IMR-90 (cell line): ENCODE results near the gene SERF2. TPM values are rescaled to one million over a fixed set of nuclear protein-coding genes. Genes with fewer than 3 reads are reported as not detected.

Source experiments
- ATAC-seq: fragments of 200-7000 bp; cut with Tn5 transposase; 2 replicates; pipeline ENCODE4 v1.9.1; 2020; ENCODE audit warnings: low read depth, mild to moderate bottlenecking, moderate library complexity
- BruUV-seq: library from RNA; stranded (reverse); fragments of 400-500 nt; replicated peaks from 2 replicates; lab custom pipeline; 2021; lab: Mats Ljungman, UMichigan
- CTCF ChIA-PET: fragments of 300-600 bp; formaldehyde crosslinking; extraction: SDS; loops from one replicate; lab custom pipeline; 2021; ENCODE audit warnings: antibody characterized with exemption; lab: Yijun Ruan, JAX
- POLR2A ChIA-PET: fragments of 300-600 bp; sonication (Branson Sonifier 250); formaldehyde crosslinking; loops from one replicate; lab custom pipeline; 2022; ENCODE audit warnings: antibody characterized with exemption; ENCODE audit not compliant: unreplicated experiment; lab: Charles Lee
- DNase-seq: peaks from one replicate; pipeline ENCODE4 v3.0.0; 2013
- H2AFZ ChIP-seq: replicated peaks from 2 replicates; pipeline ENCODE3; 2013; ENCODE audit warnings: low read length, mild to moderate bottlenecking; ENCODE audit not compliant: poor library complexity
- H2AK5ac ChIP-seq: 2 replicates; pipeline ENCODE4 v1.6.1; 2013; ENCODE audit warnings: low read depth, low read length, inconsistent platforms
- H2AK9ac ChIP-seq: replicated peaks from 2 replicates; pipeline ENCODE3; 2013; ENCODE audit warnings: mild to moderate bottlenecking, low read depth, low read length, moderate library complexity; ENCODE audit not compliant: poor library complexity
- H2BK120ac ChIP-seq: 2 replicates; pipeline ENCODE4 v1.6.1; 2013; ENCODE audit warnings: low read depth, low read length, inconsistent platforms
- H2BK15ac ChIP-seq: 3 replicates; pipeline ENCODE4 v1.6.1; 2013; ENCODE audit warnings: low read depth, low read length, inconsistent platforms
- H2BK20ac ChIP-seq: 2 replicates; pipeline ENCODE4 v1.6.1; 2013; ENCODE audit warnings: low read depth, mild to moderate bottlenecking, inconsistent platforms, low read length, moderate library complexity
- H2BK5ac ChIP-seq: 2 replicates; pipeline ENCODE4 v1.6.1; 2013; ENCODE audit warnings: mild to moderate bottlenecking, low read depth, low read length, inconsistent platforms; ENCODE audit not compliant: poor library complexity, severe bottlenecking
- H3K14ac ChIP-seq: replicated peaks from 2 replicates; pipeline ENCODE4 v1.6.1; 2013; ENCODE audit warnings: low read depth, low read length, inconsistent platforms
- H3K18ac ChIP-seq: 2 replicates; pipeline ENCODE4 v1.6.1; 2013; ENCODE audit warnings: low read depth, low read length, control low read depth
- H3K23ac ChIP-seq: 2 replicates; pipeline ENCODE4 v1.6.1; 2013; ENCODE audit warnings: low read depth, low read length, inconsistent platforms
- H3K27ac ChIP-seq: 2 replicates; pipeline ENCODE4 v1.5.1; 2013; ENCODE audit warnings: mild to moderate bottlenecking, control low read depth, low read length; ENCODE audit not compliant: insufficient read depth
- H3K27me3 ChIP-seq: 2 replicates; pipeline ENCODE4 v1.6.1; 2013; ENCODE audit warnings: low read length; ENCODE audit not compliant: control insufficient read depth, insufficient read depth
- H3K36me3 ChIP-seq: 2 replicates; pipeline ENCODE4 v1.6.1; 2013; ENCODE audit warnings: low read length, mixed read lengths; ENCODE audit not compliant: control insufficient read depth, insufficient read depth
- H3K4ac ChIP-seq: 2 replicates; pipeline ENCODE4 v1.6.1; 2013; ENCODE audit warnings: low read depth, low read length, inconsistent platforms
- H3K4me1 ChIP-seq: 2 replicates; pipeline ENCODE4 v1.6.1; 2013; ENCODE audit warnings: low read length, mixed read lengths; ENCODE audit not compliant: control insufficient read depth, insufficient read depth
- H3K4me2 ChIP-seq: 2 replicates; pipeline ENCODE4 v1.6.1; 2013; ENCODE audit warnings: low read depth, mild to moderate bottlenecking, control low read depth, low read length, moderate library complexity
- H3K4me3 ChIP-seq: 2 replicates; pipeline ENCODE4 v1.5.1; 2013; ENCODE audit warnings: low read depth, mild to moderate bottlenecking, control low read depth, low read length, moderate library complexity; ENCODE audit not compliant: insufficient read depth
- H3K56ac ChIP-seq: 2 replicates; pipeline ENCODE4 v1.6.1; 2013; ENCODE audit warnings: low read length, inconsistent platforms; ENCODE audit not compliant: insufficient read depth; ENCODE audit errors: extremely low read depth
- H3K79me1 ChIP-seq, 2 experiments: 2 replicates each; pipeline ENCODE4 v1.6.1; 2013; ENCODE audit warnings: low read length in 2 of 2, inconsistent platforms in 1 of 2, low read depth in 1 of 2
- H3K9ac ChIP-seq: 2 replicates; pipeline ENCODE4 v1.6.1; 2013; ENCODE audit warnings: low read depth, low read length, control low read depth
- H3K9me1 ChIP-seq: 2 replicates; pipeline ENCODE4 v1.6.1; 2013; ENCODE audit warnings: low read length, inconsistent platforms; ENCODE audit not compliant: insufficient read depth
- H3K9me3 ChIP-seq: 2 replicates; pipeline ENCODE4 v1.6.1; 2013; ENCODE audit warnings: low read length; ENCODE audit not compliant: control insufficient read depth, insufficient read depth
- H4K20me1 ChIP-seq: 2 replicates; pipeline ENCODE4 v1.6.1; 2013; ENCODE audit warnings: low read length, inconsistent platforms; ENCODE audit not compliant: insufficient read depth
- H4K5ac ChIP-seq: 2 replicates; pipeline ENCODE4 v1.6.1; 2013; ENCODE audit warnings: mild to moderate bottlenecking, low read depth, low read length, control low read depth
- H4K8ac ChIP-seq, 2 experiments: 2 replicates each; pipeline ENCODE4 v1.6.1; 2013; ENCODE audit warnings: low read depth in 2 of 2, low read length in 2 of 2, control low read depth in 1 of 2, inconsistent platforms in 1 of 2
- H4K91ac ChIP-seq: 2 replicates; pipeline ENCODE4 v1.6.1; 2013; ENCODE audit warnings: low read depth, low read length, inconsistent platforms; ENCODE audit not compliant: insufficient read depth
- BHLHE40 ChIP-seq: fragments of 150-350 bp; IDR thresholded peaks from 2 replicates; pipeline ENCODE4 v1.6.1; 2016; ENCODE audit warnings: mild to moderate bottlenecking, low read depth, low read length
- CEBPB ChIP-seq: IDR thresholded peaks from 2 replicates; pipeline ENCODE4 v1.6.1; 2012; ENCODE audit warnings: low read depth, low read length, improper control_type of control experiment
- CHD1 ChIP-seq: IDR thresholded peaks from 2 replicates; pipeline ENCODE4 v1.6.1; 2012; ENCODE audit warnings: low read depth, low read length, improper control_type of control experiment
- CTCF ChIP-seq: conservative IDR thresholded peaks from 2 replicates; pipeline ENCODE4 v1.5.1; 2012; ENCODE audit warnings: mild to moderate bottlenecking, low read depth, low read length, improper control_type of control experiment
- ELK1 ChIP-seq: fragments of 150-350 bp; IDR thresholded peaks from 2 replicates; pipeline ENCODE4 v1.6.1; 2016; ENCODE audit warnings: low read depth, mild to moderate bottlenecking, low read length, moderate library complexity, borderline replicate concordance
- FOS ChIP-seq: fragments of 150-350 bp; IDR thresholded peaks from 2 replicates; pipeline ENCODE4 v1.6.1; 2016; ENCODE audit warnings: low read depth, low read length
- MAFK ChIP-seq: IDR thresholded peaks from 2 replicates; pipeline ENCODE4 v1.6.1; 2012; ENCODE audit warnings: low read depth, low read length, improper control_type of control experiment
- MAZ ChIP-seq: IDR thresholded peaks from 2 replicates; pipeline ENCODE4 v1.6.1; 2012; ENCODE audit warnings: low read depth, mild to moderate bottlenecking, low read length, improper control_type of control experiment, moderate library complexity, borderline replicate concordance
- MXI1 ChIP-seq: IDR thresholded peaks from 2 replicates; pipeline ENCODE4 v1.6.1; 2012; ENCODE audit warnings: low read depth, mild to moderate bottlenecking, low read length, moderate library complexity, borderline replicate concordance
- NFE2L2 ChIP-seq: fragments of 150-350 bp; IDR thresholded peaks from 2 replicates; pipeline ENCODE4 v1.6.1; 2016; ENCODE audit warnings: low read depth, mild to moderate bottlenecking, low read length
- POLR2A ChIP-seq: IDR thresholded peaks from 2 replicates; pipeline ENCODE4 v1.6.1; 2012; ENCODE audit warnings: mild to moderate bottlenecking, low read depth, low read length
- RAD21 ChIP-seq: IDR thresholded peaks from 2 replicates; pipeline ENCODE4 v1.6.1; 2012; ENCODE audit warnings: low read length, improper control_type of control experiment
- RCOR1 ChIP-seq: IDR thresholded peaks from 2 replicates; pipeline ENCODE4 v1.6.1; 2012; ENCODE audit warnings: mild to moderate bottlenecking, low read length, improper control_type of control experiment; ENCODE audit not compliant: insufficient replicate concordance
- RFX5 ChIP-seq: IDR thresholded peaks from 2 replicates; pipeline ENCODE4 v1.8.0; 2012; ENCODE audit warnings: low read depth, mild to moderate bottlenecking, low read length, moderate library complexity
- SMC3 ChIP-seq: fragments of 150-350 bp; IDR thresholded peaks from 2 replicates; pipeline ENCODE4 v1.6.1; 2016; ENCODE audit warnings: low read depth, mild to moderate bottlenecking, antibody characterized with exemption, low read length, moderate library complexity
- WGBS, 2 experiments: methylation state at CpG; one replicate each; pipeline versions ENCODE4 v1.1.5 to v1.1.7; 2013; ENCODE audit warnings: missing lambda C conversion rate in 2 of 2; ENCODE audit not compliant: insufficient read length in 1 of 2; ENCODE audit errors: extremely low coverage in 2 of 2; 5-methylcytosine and 5-hydroxymethylcytosine counted together
- dilution Hi-C: fragments of 300-500 bp; cut with HindIII; formaldehyde crosslinking; loops from one replicate; pipeline ENCODE4 v1.14.3; 2018; ENCODE audit warnings: low sequenced_read_pairs; ENCODE audit not compliant: unreplicated experiment
- in situ Hi-C: fragments of 300-500 bp; cut with MboI; formaldehyde crosslinking; loops from 3 replicates; pipeline ENCODE4 v1.14.3; 2019; ENCODE audit warnings: low sequenced_read_pairs, inconsistent platforms, mixed read lengths
- intact Hi-C: fragments of 100-400 bp; cut with micrococcal nuclease; formaldehyde crosslinking; loops from 2 replicates; pipeline ENCODE4 v1.10.0; 2022
- polyA plus RNA-seq, 3 experiments: library from polyadenylated mRNA; depleted of rRNA; stranded (reverse); fragments of >200 nt; gene quantifications; 2 replicates each; pipeline ENCODE4 v1.2.3, GENCODE V29; 2012; ENCODE audit warnings: low replicate concordance in 1 of 3
- total RNA-seq: library from RNA; depleted of rRNA; stranded (reverse); fragments of >200 nt; gene quantifications from 2 replicates; pipeline ENCODE4 v1.2.3, GENCODE V29; 2012

The SERF2 gene
- total and polyA plus RNA-seq, 2 of the 4 experiments (the other 2 are of a cell fraction), result 526 to 2,187 TPM

GRCh38 chr15:43777267-43777914, 14.7 kb upstream of the SERF2 start:
- Histone ChIP-seq H3K9me1 (0 out of 2 replicates have a peak, but pooled peaks cover 4% of the 10 kb centered on the region), H3K4me3 (peak overlapping the region; percentile 74), H3K27me3 (no peaks in the 10 kb centered on the region), H3K79me1 (peaks cover 0 to 6% of the 10 kb centered on the region in 2 experiments; a peak in 1 of 4 replicates), H2BK15ac (peak overlapping the region; percentile 31; the same call in 1 of the 3 replicates), H3K18ac (0 out of 2 replicates have a peak overlapping the region, but pooled peaks have one; percentile 7), H4K91ac (no peak overlapping the region; the same call in 1 of the 2 replicates), H3K14ac (peak overlapping the region; percentile 83), H2BK5ac (peak overlapping the region; percentile 69), H3K4me2 (peak overlapping the region; percentile 97), H3K27ac (peak overlapping the region; percentile 56), H2AFZ (peak overlapping the region; percentile 96), H3K9me3 (no peaks in the 10 kb centered on the region), H3K56ac (peak overlapping the region; percentile 86), H2AK5ac (no peak overlapping the region; the same call in 1 of the 2 replicates), H4K20me1 (no peaks in the 10 kb centered on the region; the same call in 1 of the 2 replicates), H2BK20ac (no peak overlapping the region), H3K23ac (peak overlapping the region; percentile 78), H2AK9ac (peak overlapping the region; percentile 84), H4K5ac (peak overlapping the region; percentile 84; the same call in 1 of the 2 replicates), H4K8ac (peak overlapping the region; percentile 20 to 90; a peak in 3 of 4 replicates), H3K36me3 (peaks cover 8% of the 10 kb centered on the region), H3K9ac (peak overlapping the region; percentile 61), H2BK120ac (peak overlapping the region; percentile 78), H3K4me1 (peaks cover 5% of the 10 kb centered on the region; the same call in 1 of the 2 replicates), H3K4ac (peak overlapping the region; percentile 70; the same call in 1 of the 2 replicates)
- ATAC-seq (peak; percentile 88), DNase-seq (peak; percentile 55)
- 4% methylated on average over 4 of the region's 31 CpGs; no CpG with 5 or more reads in 1 of the 2 experiments for WGBS, 2 experiments
- CTCF ChIA-PET, result interaction anchor here (0.8 to 1.0 kb wide), 5 partner anchors 8 to 15 kb away, joined by 3 to 5 read pairs (median 3); partner anchors contain the start of gene SERF2
- POLR2A ChIA-PET, result interaction anchor here (0.6 kb wide), 1 partner anchor 17 kb away, joined by 7 read pairs; no protein-coding TSS in a partner anchor
- intact Hi-C loops, result loop anchor here (10.0 kb wide), 1 partner anchor 263 kb away; the partner anchor contains the start of gene MAP1A
- BruUV-seq, result no TSS peak
- dilution Hi-C loops, result no loop called here
- in situ Hi-C loops, result no loop called here
- peak; percentile 69 for TF ChIP-seq CTCF
- no peak for TF ChIP-seq CEBPB
- no peak for TF ChIP-seq BHLHE40
- TF ChIP-seq MAFK, result no peak
- no peak for TF ChIP-seq POLR2A
- no peak for TF ChIP-seq RCOR1
- TF ChIP-seq RFX5, result no peak
- TF ChIP-seq FOS, result no peak
- 0 out of 2 replicates have a peak, but pooled peaks have one; percentile 21 for TF ChIP-seq MXI1
- TF ChIP-seq CHD1, result no peak
- peak; percentile 34 for TF ChIP-seq RAD21
- TF ChIP-seq ELK1, result no peak
- peak; percentile 51; the same call in 1 of the 2 replicates for TF ChIP-seq MAZ
- no peak for TF ChIP-seq NFE2L2
- no peak for TF ChIP-seq SMC3
